HepG2 (cell line): ENCODE measurements around the gene VAMP2. TPM values are rescaled to one million over a fixed set of nuclear protein-coding genes. Genes with fewer than 3 reads are reported as not detected.

Experiments used
- CEBPG ChIP-seq: IDR thresholded peaks from 2 replicates; pipeline ENCODE4 v1.6.1; 2016
- IRF2 ChIP-seq: IDR thresholded peaks from 2 replicates; pipeline ENCODE4 v1.6.1; 2018; ENCODE audit warnings: missing genetic modification reagents, missing compliant biosample characterization
- MTF1 ChIP-seq: sonication (generic); formaldehyde crosslinking; IDR thresholded peaks from 2 replicates; pipeline ENCODE4 v1.5.0; 2020; ENCODE audit warnings: missing genetic modification reagents
- PRMT3 ChIP-seq: sonication (generic); formaldehyde crosslinking; IDR thresholded peaks from 2 replicates; pipeline ENCODE4 v1.8.1; 2022; ENCODE audit warnings: low read depth, mild to moderate bottlenecking, moderate library complexity, missing genetic modification reagents, borderline replicate concordance
- RAD51 ChIP-seq: fragments of 450-650 bp; IDR thresholded peaks from 2 replicates; pipeline ENCODE4 v1.6.1; 2016; ENCODE audit warnings: borderline replicate concordance
- ZBTB20 ChIP-seq: sonication (generic); formaldehyde crosslinking; IDR thresholded peaks from 2 replicates; pipeline ENCODE4 v1.8.1; 2023; ENCODE audit warnings: missing genetic modification reagents, low read depth, mild to moderate bottlenecking, borderline replicate concordance
- ZNF180 ChIP-seq: sonication (generic); formaldehyde crosslinking; IDR thresholded peaks from 2 replicates; pipeline ENCODE4 v1.4.0; 2020; ENCODE audit warnings: low read depth, missing genetic modification reagents, borderline replicate concordance
- ZNF205 ChIP-seq: IDR thresholded peaks from 2 replicates; pipeline ENCODE4 v1.6.1; 2018; ENCODE audit warnings: missing biosample characterization, missing genetic modification reagents
- ZNF441 ChIP-seq: sonication (generic); formaldehyde crosslinking; IDR thresholded peaks from 2 replicates; pipeline ENCODE4 v1.7.0; 2021; ENCODE audit warnings: missing genetic modification reagents, borderline replicate concordance
- polyA plus RNA-seq, 8 experiments: library from polyadenylated mRNA; depleted of rRNA in 3 of 8; stranded (reverse) in 7 of 8; unstranded in 1 of 8; fragments of >200 nt; fragmentation: Illumina TruSeq in 4 of 8; extraction: Trizol in 4 of 8; gene quantifications; 2 replicates each; pipeline versions ENCODE4 v1.2.1 to v1.2.3, GENCODE V29; 2011 to 2016; ENCODE audit warnings: low read depth in 4 of 8, missing spikeins in 1 of 8, mixed read lengths in 1 of 8; ENCODE audit not compliant: insufficient read depth in 1 of 8
- total RNA-seq, 5 experiments: library from RNA; depleted of rRNA; stranded (reverse); fragments of >200 nt; fragmentation: Illumina TruSeq; extraction: Trizol; gene quantifications; 2 replicates each; pipeline ENCODE4 v1.2.3, GENCODE V29; 2016; ENCODE audit warnings: low read depth in 1 of 5
- TF ChIP-seq, protein P1 (sequence below): sonication (generic); formaldehyde crosslinking; IDR thresholded peaks from 2 replicates; pipeline ENCODE4 v1.4.0; 2020; ENCODE audit warnings: missing genetic modification reagents
- TF ChIP-seq, protein P2 (sequence below): sonication (generic); formaldehyde crosslinking; IDR thresholded peaks from 2 replicates; pipeline ENCODE4 v1.5.0; 2020; ENCODE audit warnings: mild to moderate bottlenecking, missing genetic modification reagents
- TF ChIP-seq, protein P3 (sequence below): sonication (generic); formaldehyde crosslinking; IDR thresholded peaks from 2 replicates; pipeline ENCODE4 v1.4.0; 2020; ENCODE audit warnings: missing genetic modification reagents
- TF ChIP-seq, protein P4 (sequence below): sonication (generic); formaldehyde crosslinking; IDR thresholded peaks from 2 replicates; pipeline ENCODE4 v1.4.0; 2020; ENCODE audit warnings: missing genetic modification reagents, borderline replicate concordance
- TF ChIP-seq, protein P5 (sequence below): IDR thresholded peaks from 2 replicates; pipeline ENCODE4 v1.6.1; 2012; ENCODE audit warnings: inconsistent platforms
- TF ChIP-seq, protein P6 (sequence below): sonication (generic); formaldehyde crosslinking; IDR thresholded peaks from 2 replicates; pipeline ENCODE4 v1.5.0; 2020; ENCODE audit warnings: missing genetic modification reagents, mild to moderate bottlenecking, borderline replicate concordance

The VAMP2 gene
- total and polyA plus RNA-seq, 2 of the 13 experiments (the other 11 are each of a cell fraction or from before 2014, with no cell fraction given): 3.9 to 17.2 TPM

DNA sequence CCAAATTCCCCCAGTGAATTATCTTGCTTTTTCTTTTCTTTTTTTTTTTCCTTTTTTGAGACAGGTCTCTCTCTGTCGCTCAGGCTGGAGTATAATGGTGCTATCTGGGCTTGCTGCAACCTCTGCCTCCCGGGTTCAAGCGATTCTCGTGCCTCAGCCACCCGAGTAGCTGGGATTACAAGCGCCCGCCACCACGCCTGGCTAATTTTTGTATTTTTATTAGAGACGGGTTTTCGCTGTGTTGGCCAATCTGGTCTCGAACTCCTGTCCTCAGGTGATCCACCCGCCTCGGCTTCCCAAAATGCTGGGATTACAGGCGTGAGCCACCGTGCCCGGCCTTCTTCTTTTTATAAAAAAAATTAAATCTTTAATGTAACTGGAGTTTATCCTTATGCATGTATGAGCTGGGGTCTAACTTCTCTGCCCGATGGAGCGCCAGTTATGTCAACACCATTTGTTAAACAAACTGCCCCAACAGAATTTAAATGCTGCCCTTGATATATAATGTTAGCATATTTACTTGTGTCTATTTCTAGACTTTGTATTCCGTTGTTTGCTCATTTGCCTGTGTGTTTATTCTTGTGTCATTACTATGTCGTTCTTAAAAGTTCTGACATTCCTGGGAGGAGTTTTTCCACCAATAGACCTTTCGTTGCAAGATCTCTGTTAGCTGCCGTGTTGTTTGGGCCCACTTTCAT is 48.2 kb upstream of the VAMP2 start (continued):
- TF ChIP-seq, protein P1, sequence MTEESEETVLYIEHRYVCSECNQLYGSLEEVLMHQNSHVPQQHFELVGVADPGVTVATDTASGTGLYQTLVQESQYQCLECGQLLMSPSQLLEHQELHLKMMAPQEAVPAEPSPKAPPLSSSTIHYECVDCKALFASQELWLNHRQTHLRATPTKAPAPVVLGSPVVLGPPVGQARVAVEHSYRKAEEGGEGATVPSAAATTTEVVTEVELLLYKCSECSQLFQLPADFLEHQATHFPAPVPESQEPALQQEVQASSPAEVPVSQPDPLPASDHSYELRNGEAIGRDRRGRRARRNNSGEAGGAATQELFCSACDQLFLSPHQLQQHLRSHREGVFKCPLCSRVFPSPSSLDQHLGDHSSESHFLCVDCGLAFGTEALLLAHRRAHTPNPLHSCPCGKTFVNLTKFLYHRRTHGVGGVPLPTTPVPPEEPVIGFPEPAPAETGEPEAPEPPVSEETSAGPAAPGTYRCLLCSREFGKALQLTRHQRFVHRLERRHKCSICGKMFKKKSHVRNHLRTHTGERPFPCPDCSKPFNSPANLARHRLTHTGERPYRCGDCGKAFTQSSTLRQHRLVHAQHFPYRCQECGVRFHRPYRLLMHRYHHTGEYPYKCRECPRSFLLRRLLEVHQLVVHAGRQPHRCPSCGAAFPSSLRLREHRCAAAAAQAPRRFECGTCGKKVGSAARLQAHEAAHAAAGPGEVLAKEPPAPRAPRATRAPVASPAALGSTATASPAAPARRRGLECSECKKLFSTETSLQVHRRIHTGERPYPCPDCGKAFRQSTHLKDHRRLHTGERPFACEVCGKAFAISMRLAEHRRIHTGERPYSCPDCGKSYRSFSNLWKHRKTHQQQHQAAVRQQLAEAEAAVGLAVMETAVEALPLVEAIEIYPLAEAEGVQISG (CRISPR knock-in tag): no peak
- TF ChIP-seq ZBTB20 (CRISPR knock-in tag) (no peak), MTF1 (CRISPR knock-in tag) (no peak), ZNF180 (CRISPR knock-in tag) (no peak), IRF2 (0 out of 2 replicates have a peak, but pooled peaks have one; percentile 1), ZNF441 (CRISPR knock-in tag) (no peak), ZNF205 (CRISPR knock-in tag) (peak; percentile 64; the same call in 1 of the 2 replicates), PRMT3 (CRISPR knock-in tag) (no peak), RAD51 (no peak), CEBPG (CRISPR knock-in tag) (peak; percentile 42)
- TF ChIP-seq, protein P2, sequence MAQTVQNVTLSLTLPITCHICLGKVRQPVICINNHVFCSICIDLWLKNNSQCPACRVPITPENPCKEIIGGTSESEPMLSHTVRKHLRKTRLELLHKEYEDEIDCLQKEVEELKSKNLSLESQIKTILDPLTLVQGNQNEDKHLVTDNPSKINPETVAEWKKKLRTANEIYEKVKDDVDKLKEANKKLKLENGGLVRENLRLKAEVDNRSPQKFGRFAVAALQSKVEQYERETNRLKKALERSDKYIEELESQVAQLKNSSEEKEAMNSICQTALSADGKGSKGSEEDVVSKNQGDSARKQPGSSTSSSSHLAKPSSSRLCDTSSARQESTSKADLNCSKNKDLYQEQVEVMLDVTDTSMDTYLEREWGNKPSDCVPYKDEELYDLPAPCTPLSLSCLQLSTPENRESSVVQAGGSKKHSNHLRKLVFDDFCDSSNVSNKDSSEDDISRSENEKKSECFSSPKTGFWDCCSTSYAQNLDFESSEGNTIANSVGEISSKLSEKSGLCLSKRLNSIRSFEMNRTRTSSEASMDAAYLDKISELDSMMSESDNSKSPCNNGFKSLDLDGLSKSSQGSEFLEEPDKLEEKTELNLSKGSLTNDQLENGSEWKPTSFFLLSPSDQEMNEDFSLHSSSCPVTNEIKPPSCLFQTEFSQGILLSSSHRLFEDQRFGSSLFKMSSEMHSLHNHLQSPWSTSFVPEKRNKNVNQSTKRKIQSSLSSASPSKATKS (CRISPR knock-in tag): no peak
- TF ChIP-seq, protein P3, sequence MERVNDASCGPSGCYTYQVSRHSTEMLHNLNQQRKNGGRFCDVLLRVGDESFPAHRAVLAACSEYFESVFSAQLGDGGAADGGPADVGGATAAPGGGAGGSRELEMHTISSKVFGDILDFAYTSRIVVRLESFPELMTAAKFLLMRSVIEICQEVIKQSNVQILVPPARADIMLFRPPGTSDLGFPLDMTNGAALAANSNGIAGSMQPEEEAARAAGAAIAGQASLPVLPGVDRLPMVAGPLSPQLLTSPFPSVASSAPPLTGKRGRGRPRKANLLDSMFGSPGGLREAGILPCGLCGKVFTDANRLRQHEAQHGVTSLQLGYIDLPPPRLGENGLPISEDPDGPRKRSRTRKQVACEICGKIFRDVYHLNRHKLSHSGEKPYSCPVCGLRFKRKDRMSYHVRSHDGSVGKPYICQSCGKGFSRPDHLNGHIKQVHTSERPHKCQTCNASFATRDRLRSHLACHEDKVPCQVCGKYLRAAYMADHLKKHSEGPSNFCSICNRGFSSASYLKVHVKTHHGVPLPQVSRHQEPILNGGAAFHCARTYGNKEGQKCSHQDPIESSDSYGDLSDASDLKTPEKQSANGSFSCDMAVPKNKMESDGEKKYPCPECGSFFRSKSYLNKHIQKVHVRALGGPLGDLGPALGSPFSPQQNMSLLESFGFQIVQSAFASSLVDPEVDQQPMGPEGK (CRISPR knock-in tag): no peak; the same call in 1 of the 2 replicates
- TF ChIP-seq, protein P4, sequence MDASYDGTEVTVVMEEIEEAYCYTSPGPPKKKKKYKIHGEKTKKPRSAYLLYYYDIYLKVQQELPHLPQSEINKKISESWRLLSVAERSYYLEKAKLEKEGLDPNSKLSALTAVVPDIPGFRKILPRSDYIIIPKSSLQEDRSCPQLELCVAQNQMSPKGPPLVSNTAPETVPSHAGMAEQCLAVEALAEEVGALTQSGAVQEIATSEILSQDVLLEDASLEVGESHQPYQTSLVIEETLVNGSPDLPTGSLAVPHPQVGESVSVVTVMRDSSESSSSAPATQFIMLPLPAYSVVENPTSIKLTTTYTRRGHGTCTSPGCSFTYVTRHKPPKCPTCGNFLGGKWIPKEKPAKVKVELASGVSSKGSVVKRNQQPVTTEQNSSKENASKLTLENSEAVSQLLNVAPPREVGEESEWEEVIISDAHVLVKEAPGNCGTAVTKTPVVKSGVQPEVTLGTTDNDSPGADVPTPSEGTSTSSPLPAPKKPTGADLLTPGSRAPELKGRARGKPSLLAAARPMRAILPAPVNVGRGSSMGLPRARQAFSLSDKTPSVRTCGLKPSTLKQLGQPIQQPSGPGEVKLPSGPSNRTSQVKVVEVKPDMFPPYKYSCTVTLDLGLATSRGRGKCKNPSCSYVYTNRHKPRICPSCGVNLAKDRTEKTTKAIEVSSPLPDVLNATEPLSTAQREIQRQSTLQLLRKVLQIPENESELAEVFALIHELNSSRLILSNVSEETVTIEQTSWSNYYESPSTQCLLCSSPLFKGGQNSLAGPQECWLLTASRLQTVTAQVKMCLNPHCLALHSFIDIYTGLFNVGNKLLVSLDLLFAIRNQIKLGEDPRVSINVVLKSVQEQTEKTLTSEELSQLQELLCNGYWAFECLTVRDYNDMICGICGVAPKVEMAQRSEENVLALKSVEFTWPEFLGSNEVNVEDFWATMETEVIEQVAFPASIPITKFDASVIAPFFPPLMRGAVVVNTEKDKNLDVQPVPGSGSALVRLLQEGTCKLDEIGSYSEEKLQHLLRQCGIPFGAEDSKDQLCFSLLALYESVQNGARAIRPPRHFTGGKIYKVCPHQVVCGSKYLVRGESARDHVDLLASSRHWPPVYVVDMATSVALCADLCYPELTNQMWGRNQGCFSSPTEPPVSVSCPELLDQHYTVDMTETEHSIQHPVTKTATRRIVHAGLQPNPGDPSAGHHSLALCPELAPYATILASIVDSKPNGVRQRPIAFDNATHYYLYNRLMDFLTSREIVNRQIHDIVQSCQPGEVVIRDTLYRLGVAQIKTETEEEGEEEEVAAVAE (CRISPR knock-in tag): 0 out of 2 replicates have a peak, but pooled peaks have one; percentile 3
- TF ChIP-seq, protein P5, sequence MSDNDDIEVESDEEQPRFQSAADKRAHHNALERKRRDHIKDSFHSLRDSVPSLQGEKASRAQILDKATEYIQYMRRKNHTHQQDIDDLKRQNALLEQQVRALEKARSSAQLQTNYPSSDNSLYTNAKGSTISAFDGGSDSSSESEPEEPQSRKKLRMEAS: no peak
- TF ChIP-seq, protein P6, sequence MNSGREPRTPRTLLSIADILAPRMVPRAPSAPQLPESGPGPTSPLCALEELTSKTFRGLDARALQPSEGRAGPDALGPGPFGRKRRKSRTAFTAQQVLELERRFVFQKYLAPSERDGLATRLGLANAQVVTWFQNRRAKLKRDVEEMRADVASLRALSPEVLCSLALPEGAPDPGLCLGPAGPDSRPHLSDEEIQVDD (CRISPR knock-in tag): no peak
